Stomach (tissue), 9 donors: ENCODE data around the gene GRIN2B. TPM values are rescaled to one million over a fixed set of nuclear protein-coding genes. Genes with fewer than 3 reads are reported as not detected.

Experiments used
- DNase-seq, 2 donors: peaks; one replicate each; pipeline versions ENCODE4 v3.0.0 to v3.0.0-alpha.2; 2013 to 2019
- H3K27ac ChIP-seq, 5 donors: fragments of 200-600 bp in 4 of 5; sonication (generic) in 4 of 5; one replicate each; pipeline ENCODE4 v1.5.1; 2013 to 2019; ENCODE audit warnings: mild to moderate bottlenecking in 1 of 5, moderate library complexity in 1 of 5
- H3K27me3 ChIP-seq, 3 donors: fragments of 200-600 bp; sonication (generic); one replicate each; pipeline ENCODE4 v1.5.1; 2017 to 2019; ENCODE audit warnings: mixed run types in 1 of 3
- H3K36me3 ChIP-seq, 4 donors: fragments of 200-600 bp; sonication (generic); 1 replicate in 3 of 4; 2 replicates in 1 of 4; pipeline ENCODE4 v1.5.1; 2016 to 2019
- H3K4me1 ChIP-seq, 4 donors: fragments of 200-600 bp; sonication (generic); one replicate each; pipeline ENCODE4 v1.5.1; 2016 to 2019
- H3K4me3 ChIP-seq, 4 donors: fragments of 200-600 bp; sonication (generic) in 3 of 4; one replicate each; pipeline ENCODE4 v1.5.1; 2016 to 2019; ENCODE audit warnings: mild to moderate bottlenecking in 1 of 4
- H3K9me3 ChIP-seq, 4 donors: fragments of 200-600 bp; sonication (generic); one replicate each; pipeline ENCODE4 v1.5.1; 2016 to 2019
- CTCF ChIP-seq, 7 experiments: fragments of 450-650 bp in 4 of 7; fragments of 200-600 bp in 3 of 7; sonication (generic) in 3 of 7; IDR thresholded peaks; one replicate each; pipeline ENCODE4 v1.5.1; 2016 to 2019; ENCODE audit warnings: antibody characterized with exemption in 7 of 7, control low read depth in 2 of 7, mild to moderate bottlenecking in 1 of 7
- EP300 ChIP-seq: sonication (generic); formaldehyde crosslinking; IDR thresholded peaks from one replicate; pipeline ENCODE4 v1.6.1; 2017; ENCODE audit warnings: antibody characterized with exemption
- POLR2A ChIP-seq, 4 donors: fragments of 450-650 bp; IDR thresholded peaks; one replicate each; pipeline ENCODE4 v1.6.1; 2016; ENCODE audit warnings: antibody characterized with exemption in 4 of 4, control low read depth in 2 of 4, mild to moderate bottlenecking in 1 of 4, moderate library complexity in 1 of 4
- POLR2AphosphoS5 ChIP-seq, 3 donors: sonication (generic); formaldehyde crosslinking; IDR thresholded peaks; one replicate each; pipeline ENCODE4 v1.6.1; 2016; ENCODE audit warnings: antibody characterized with exemption in 3 of 3
- WGBS, 5 donors: extraction: QIAGEN DNeasy Blood & Tissue Kit in 3 of 5; methylation state at CpG; one replicate each; pipeline versions ENCODE4 v1.1.5 to v1.1.7; 2013 to 2018; 5-methylcytosine and 5-hydroxymethylcytosine counted together
- intact Hi-C: fragments of 100-400 bp; cut with DNase I; formaldehyde crosslinking; loops from one replicate; pipeline ENCODE4 v1.15.1; 2023; ENCODE audit warnings: low total_unique reads
- polyA plus RNA-seq, 3 donors: library from polyadenylated mRNA; stranded (reverse); fragments of 200-250 nt; gene quantifications; one replicate each; pipeline ENCODE4 v1.2.3, GENCODE V29; 2013
- total RNA-seq, 5 donors: library from RNA; depleted of rRNA; stranded (reverse); fragments of >200 nt; gene quantifications; one replicate each; pipeline versions ENCODE4 v1.1.0 to v1.2.3, GENCODE V29; 2014 to 2016
- donor health status: healthy with polysubstance abuse.
- donor health status: Bipolar disorder and iron deficiency.
- donor health status: healthy.

GRIN2B gene
- total and polyA plus RNA-seq, 8 donors = under 0.01 to 0.55 (median 0.23) TPM; not detected in 4

DNA sequence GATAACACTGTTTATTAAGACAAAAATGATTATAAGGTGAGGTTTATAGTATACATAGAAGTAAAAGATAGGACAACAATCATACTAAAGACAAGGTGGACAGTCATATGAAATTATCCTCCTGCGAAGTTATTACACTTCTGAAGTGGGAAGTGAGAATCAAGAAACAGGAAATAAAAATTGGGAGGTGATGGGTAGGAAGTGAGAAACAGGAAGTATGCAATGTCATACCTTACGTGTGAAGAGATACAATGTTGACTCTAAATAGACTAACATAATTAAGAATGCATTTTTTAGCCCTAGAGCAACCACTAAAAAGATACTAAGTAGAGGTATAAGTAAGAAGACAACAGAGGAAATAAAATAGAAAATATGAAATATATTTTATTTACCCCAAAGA is 43.7 kb downstream of the GRIN2B start:
- intact Hi-C loops = no loop called here
- Histone ChIP-seq H3K4me3 (no peak overlapping the region), H3K36me3 (no peaks in the 10 kb centered on the region), H3K27ac (no peak overlapping the region), H3K9me3 (peaks cover 0 to 11% (median 0%) of the 10 kb centered on the region in 4 donors), H3K4me1 (peaks cover 0 to 7% (median 2%) of the 10 kb centered on the region in 4 donors), H3K27me3 (peaks cover 0 to under 1% (median 0%) of the 10 kb centered on the region in 3 donors)
- DNase-seq = no peak
- TF ChIP-seq POLR2A (IDR thresholded peaks at IDR 0.05) (no peak), POLR2AphosphoS5 (IDR thresholded peaks at IDR 0.05) (no peak), CTCF (IDR thresholded peaks at IDR 0.05) (no peak), EP300 (no peak)
- 72 to 82% (median 78%) methylated on average over 2 of the region's 2 CpGs for WGBS, 5 donors

DNA sequence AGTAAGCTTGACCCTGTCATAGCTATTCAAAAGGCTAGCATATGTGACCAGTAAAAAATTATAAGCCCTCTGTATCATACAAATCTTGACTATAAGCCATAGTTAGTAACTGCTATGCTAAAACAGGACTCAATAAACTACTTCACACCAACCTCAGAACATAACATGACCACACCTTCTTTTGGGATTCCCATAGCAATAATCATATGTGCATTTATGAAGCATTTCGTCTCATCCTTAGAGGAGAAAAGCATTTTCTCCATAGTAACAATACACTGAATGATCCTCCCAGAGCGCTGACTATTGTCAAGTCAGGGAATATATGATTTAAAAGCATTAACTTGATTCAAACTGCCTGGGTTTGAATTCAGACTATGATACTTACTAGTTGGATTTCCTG is 46.2 kb downstream of the GRIN2B start:
- DNase-seq = no peak
- intact Hi-C loops = no loop called here
- no peak overlapping the region for H3K4me3 ChIP-seq
- H3K27me3 ChIP-seq = no peaks in the 10 kb centered on the region
- H3K27ac ChIP-seq = no peak overlapping the region
- H3K4me1 ChIP-seq = no peaks in the 10 kb centered on the region
- peaks cover 0 to 11% (median 0%) of the 10 kb centered on the region in 4 donors for H3K9me3 ChIP-seq
- no peaks in the 10 kb centered on the region for H3K36me3 ChIP-seq
- WGBS, 5 donors = 42 to 49% (median 44%) methylated on average over 2 of the region's 2 CpGs
- TF ChIP-seq EP300 (no peak), POLR2AphosphoS5 (IDR thresholded peaks at IDR 0.05) (no peak), CTCF (IDR thresholded peaks at IDR 0.05) (no peak), POLR2A (IDR thresholded peaks at IDR 0.05) (no peak)
